ENCODE measurements around the gene SLC39A7.

GRCh38 chr6:33189625-33190448, 10.8 kb upstream of the SLC39A7 start:
- TF ChIP-seq CTCF (IDR thresholded peaks at IDR 0.05; ENCODE audit: insufficient read depth, low read length) (no peak), REST (IDR thresholded peaks at IDR 0.05; ENCODE audit: insufficient replicate concordance, low read depth) (no peak)

Data from HL-60 (cell line).